DMS53 treated with DMSO at 0.1 percent for 48 hours (cell line): Measurements from ENCODE around the gene FBXL17.

Experiments
- DNase-seq: peaks from one replicate; lab custom pipeline; 2025; ENCODE audit not compliant: unreplicated experiment; lab: John Stamatoyannopoulos, UW

FBXL17 gene

DNA sequence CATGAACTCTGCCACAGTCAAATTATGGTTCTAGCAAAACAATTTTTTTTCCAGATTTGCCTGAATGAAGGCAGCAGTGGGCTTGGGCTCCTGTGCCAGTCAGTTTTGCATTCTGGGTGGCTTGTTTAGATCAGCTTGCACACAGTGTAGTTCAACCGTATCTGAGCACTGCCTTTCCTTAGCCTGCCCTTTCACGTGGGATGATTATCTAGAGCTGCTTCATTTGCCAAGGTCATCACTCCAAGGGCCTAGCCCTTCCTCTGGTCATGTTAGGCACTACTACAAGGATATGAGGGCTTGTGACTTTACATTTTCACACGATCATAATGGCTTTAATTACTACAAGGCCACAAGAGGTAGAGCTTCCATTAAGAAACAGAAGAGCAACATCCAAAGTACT is 560.6 kb downstream of the FBXL17 start:
- no peak for DNase-seq

DNA sequence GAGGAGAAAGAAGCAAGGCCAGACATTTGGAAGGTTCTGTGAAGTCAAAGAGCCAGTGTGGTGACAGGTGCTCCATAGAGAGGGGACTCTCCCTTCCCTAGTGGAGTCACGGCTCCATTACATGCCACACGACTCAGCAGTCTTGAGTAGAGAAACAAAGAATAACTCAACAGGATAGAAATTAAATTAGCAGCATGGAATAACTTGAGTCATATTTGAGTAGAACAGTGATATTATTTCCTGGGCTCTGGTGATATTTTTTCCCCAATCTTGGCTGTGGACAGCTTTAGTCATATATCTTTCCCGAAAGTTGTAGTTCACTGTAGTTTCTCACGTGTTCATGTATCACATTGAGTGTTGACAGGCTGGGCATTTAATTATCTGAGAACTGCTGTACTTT is 561.5 kb downstream of the FBXL17 start:
- no peak for DNase-seq

DNA sequence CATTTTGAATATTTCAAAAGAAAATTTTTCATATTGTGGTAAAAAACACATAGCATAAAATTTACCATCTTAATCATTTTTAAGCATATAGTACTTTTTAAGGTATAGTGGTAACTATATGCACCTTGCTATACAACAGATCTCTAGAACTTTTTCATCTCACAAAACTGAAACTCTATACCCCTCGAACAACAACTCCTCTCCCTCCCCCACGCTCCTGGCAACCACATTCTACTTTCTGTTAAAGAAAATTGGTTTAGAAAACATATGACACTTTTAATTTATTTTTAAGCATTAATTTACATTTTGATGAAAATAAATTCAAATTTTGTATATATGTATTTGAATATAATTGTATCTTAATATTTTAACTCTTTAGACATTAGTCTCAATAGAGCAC is 563.9 kb downstream of the FBXL17 start:
- no peak for DNase-seq

DNA sequence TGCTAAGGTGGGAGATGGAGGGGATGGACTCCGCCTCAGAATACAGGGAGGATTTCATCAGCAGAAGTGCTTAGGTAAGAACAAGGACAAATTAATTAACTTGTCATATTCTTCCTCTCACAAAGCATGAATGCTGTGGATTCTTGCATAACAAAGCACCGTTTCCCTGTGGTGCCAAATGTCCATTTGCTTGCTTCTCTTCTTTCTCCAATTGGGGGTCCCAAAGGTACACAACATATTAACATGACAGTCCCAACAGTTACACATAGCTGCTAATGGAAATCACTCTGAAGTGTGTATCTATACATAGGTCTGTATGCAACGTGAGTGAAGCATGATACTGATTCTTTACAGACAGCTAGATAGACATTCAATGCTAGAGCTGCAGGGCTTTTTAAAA is 564.5 kb downstream of the FBXL17 start:
- no peak for DNase-seq

DNA sequence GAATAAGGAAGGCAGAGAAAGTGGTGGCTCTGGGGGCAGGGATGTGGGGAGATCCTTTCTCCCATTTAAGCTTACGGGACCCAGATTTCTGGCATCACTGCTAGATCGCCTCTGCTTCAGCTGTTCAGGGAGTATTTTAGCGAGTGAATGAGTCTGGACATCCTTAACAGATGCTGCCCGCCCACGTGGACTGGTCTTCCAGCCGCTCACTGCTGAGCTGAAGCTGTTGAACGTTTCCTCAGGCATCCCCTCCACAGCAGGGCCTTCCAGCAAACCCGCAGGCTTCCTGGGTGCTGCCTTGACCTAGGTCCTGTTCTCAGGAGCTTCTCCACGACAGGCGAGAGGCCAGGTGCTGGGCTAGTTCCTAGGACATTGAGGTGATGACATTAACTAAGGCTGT is 566.8 kb downstream of the FBXL17 start:
- DNase-seq = no peak

DNA sequence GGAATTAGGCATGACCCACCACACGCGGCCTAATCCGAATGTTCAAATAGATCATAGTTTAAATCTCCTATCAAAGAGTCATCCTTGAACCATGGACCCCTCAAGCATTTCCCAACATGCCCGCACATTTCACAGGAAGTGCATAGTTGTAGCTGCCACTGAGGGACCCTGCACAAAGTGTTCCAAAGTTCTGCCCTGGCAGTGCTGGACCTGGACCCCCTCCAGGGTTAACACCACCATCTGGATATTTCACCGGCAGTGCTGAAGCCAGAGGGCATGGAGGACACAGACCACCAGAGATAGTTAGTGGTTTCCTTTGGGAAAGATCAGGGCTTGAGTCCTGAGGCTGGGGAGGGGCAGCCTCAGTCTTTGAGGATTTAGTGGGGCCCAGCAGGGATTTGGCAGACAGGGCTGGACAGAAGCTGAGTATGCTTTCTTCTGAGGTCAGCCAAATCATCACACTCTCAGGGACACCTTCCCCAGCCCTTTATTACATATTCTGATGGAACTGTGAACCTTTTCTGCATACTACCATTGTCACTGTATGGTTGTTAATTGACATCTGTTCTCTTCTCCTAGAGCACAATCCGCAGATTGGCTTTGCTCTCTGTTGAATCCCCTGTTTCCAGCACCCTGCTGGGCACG is 567.6 kb downstream of the FBXL17 start:
- DNase-seq = no peak

DNA sequence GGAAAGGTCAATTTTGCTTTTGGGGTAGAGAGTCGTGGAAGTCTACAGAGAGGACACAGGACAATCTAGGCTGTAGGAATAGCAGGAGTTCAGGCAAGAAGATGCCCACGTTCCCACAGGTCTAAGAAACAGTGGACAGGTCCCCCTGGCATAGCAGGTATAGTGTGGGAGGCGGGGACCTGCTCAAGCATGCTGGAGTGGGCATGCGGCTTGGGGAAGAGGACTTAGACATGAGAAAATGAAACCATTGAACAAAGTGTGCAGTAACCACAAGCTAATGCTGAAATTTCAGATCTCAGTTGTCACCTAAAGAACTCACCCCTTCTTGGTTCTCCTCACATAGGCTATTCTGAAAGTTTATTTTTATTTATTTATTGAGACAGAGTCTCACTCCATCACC is 568.3 kb downstream of the FBXL17 start:
- no peak for DNase-seq

DNA sequence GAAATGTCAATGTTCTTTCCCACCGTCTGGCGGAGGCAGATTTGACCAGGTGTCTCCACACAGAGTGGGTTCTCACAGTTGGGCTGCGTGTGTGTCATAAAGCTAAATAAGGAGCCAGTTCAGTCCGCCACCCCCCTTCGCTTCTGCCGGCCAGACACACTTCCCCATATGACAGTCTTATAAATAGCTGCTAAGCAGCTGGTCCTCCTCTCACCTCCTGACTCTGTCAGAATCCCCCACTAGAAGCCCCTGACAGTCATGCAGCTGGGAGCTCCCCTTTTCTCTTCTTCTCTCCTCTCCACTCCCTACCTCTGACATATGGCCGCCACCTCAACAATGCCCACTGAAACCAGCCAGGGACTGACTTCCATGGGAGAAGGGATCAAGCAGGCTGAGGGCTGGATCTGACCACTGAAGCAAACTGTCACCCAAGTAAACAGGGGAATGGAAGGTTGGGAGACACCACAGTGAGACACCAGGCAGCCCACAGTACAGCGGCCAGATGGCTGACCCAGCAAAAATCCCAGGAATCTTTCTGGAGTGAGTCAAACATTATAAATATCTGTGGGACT is 569.2 kb downstream of the FBXL17 start:
- no peak for DNase-seq

DNA sequence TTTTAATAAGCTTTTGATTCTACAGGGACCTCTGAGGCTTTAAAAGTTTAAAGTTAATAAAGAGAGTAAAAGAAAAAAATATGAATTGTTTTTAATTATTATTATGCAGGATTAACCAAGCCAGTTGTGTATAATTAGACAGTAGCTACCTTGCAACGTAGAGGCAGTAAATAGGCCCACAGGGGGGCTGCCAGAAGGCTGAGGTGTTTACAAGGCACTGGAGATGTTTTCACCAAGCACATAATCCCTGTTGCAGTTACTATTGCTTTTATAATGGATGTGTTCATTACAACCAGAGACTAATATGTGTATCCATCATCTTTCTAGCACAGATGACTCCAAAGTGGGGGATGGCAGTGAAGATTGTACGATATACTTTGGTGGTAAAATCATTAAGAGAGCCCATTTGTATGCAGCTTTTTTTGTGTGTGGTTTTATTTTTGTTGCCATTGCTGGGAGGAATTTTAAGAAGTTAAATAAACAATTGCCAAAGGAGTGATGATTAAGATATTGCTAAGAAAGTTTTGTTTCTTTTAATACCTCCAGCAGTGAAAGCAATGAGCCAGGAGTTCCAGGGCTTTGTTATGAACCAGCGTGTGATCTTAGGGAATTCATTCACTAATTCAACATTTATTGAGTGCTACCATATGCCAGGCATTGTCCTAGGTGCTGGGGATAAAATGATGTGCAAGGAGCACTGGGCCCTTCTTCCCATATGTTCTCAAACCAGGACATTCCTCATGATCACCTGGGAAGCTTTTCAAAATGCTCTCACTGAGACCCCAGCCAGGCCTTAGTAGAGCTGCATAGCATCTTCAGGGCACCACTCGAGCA is 572.5 kb downstream of the FBXL17 start:
- no peak for DNase-seq
